HG03064 (cell line): ENCODE results near the gene PCNT.
"Not testable (repeated sequence)": the region's sequence is repeated elsewhere in the genome, so short reads cannot be mapped to it uniquely, and the experiment has no call there.

ENCODE experiments used
- ATAC-seq: cut with Tn5 transposase; IDR thresholded peaks from one replicate; pipeline ENCODE4 v1.9.1; 2021; ENCODE audit warnings: low read depth; ENCODE audit not compliant: unreplicated experiment

The PCNT gene

GRCh38 chr21:46355161-46356004, 31.4 kb downstream of the PCNT start:
- ATAC-seq = no peak

GRCh38 chr21:46356005-46356338, 32.0 kb downstream of the PCNT start:
- ATAC-seq = no peak

GRCh38 chr21:46356494-46357334, 32.8 kb downstream of the PCNT start:
- ATAC-seq = no peak

- ATAC-seq = no peak
These were observed 33.3 kb downstream of the PCNT start for GRCh38 chr21:46357335-46357604.

- no peak for ATAC-seq
These were observed 33.9 kb downstream of the PCNT start for GRCh38 chr21:46357684-46358425.

GRCh38 chr21:46361176-46361575, 37.2 kb downstream of the PCNT start:
- no peak for ATAC-seq

GRCh38 chr21:46361935-46362334, 38.0 kb downstream of the PCNT start:
- ATAC-seq = no peak

- ATAC-seq = no peak
These were observed 39.0 kb downstream of the PCNT start for GRCh38 chr21:46362946-46363345.

GRCh38 chr21:46363698-46364097, 39.7 kb downstream of the PCNT start:
- ATAC-seq = no peak

GRCh38 chr21:46366091-46366490, 42.1 kb downstream of the PCNT start:
- ATAC-seq = no peak

GRCh38 chr21:46366561-46366960, 42.6 kb downstream of the PCNT start:
- no peak for ATAC-seq

GRCh38 chr21:46366966-46367365, 43.0 kb downstream of the PCNT start:
- ATAC-seq = no peak

GRCh38 chr21:46368533-46369285, 44.8 kb downstream of the PCNT start:
- no peak for ATAC-seq

GRCh38 chr21:46369520-46370235, 45.7 kb downstream of the PCNT start:
- no peak for ATAC-seq

GRCh38 chr21:46371204-46372013, 47.5 kb downstream of the PCNT start:
- no peak for ATAC-seq

- ATAC-seq = no peak
These were observed 48.1 kb downstream of the PCNT start for GRCh38 chr21:46372014-46372485.

GRCh38 chr21:46372947-46373346, 49.0 kb downstream of the PCNT start:
- ATAC-seq = not testable (repeated sequence)

GRCh38 chr21:46374761-46375389, 50.9 kb downstream of the PCNT start:
- no peak for ATAC-seq
